NOMO-1 treated with dmso at 0.1 percent for 144 hours (cell line): ENCODE measurements around the gene ADGRD1.
"Not testable (repeated sequence)": the region's sequence is repeated elsewhere in the genome, so short reads cannot be mapped to it uniquely, and the experiment has no call there.

Source experiments
- DNase-seq: peaks from one replicate; lab custom pipeline; 2025; ENCODE audit not compliant: unreplicated experiment; lab: John Stamatoyannopoulos, UW

The ADGRD1 gene

DNA sequence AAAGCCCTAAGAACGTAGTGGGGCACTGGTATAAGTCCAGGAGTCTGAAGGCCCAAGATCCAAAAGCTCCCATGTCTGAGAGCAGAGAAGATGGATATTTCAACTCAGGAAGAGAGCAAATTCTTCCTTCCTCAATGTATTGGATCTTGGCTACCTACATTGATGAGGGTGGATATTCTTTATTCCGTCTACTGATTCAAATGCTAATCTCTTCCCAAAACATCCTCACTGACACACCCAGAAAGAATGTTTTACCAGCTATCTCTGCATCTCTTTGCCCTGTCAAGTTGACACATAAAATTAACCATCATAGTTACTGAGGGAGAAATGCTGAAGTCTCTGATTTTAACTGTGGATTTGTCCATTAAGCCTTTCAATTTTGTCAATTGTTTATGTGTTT is 16.6 kb upstream of the ADGRD1 start:
- no peak for DNase-seq

DNA sequence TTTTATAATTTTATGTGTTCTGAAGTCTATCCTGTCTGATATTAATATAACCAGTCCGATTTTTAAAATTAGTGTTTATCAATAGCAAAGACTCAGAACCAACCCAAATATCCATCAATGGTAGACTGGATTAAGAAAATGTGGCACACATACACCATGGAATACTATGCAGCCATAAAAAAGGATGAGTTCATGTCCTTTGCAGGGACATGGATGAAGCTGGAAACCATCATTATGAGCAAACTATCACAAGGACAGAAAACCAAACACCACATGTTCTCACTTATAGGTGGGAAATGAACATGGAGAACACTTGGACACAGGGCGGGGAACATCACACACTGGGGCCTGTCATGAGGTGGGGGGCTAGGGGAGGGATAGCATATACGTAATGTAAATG is 16.2 kb upstream of the ADGRD1 start:
- DNase-seq = not testable (repeated sequence)

DNA sequence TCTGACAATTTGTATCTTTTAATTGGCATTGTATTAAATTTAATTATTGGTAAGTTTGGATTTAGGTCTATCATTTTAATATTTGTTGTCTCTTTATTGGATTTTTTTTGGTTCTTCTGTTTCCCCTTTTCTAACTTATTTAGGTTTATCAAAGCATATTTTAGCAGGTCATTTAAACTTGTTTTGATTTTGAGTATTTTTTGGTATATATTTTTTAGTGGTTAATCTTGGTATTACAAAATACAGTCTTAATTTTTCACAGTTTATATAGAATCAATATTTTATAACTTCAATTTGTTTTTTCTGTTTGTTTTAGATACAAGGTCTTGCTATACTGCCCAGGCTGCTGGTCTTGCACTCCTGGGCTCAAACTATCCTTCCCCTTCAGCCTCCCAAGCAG is 15.5 kb upstream of the ADGRD1 start:
- no peak for DNase-seq

DNA sequence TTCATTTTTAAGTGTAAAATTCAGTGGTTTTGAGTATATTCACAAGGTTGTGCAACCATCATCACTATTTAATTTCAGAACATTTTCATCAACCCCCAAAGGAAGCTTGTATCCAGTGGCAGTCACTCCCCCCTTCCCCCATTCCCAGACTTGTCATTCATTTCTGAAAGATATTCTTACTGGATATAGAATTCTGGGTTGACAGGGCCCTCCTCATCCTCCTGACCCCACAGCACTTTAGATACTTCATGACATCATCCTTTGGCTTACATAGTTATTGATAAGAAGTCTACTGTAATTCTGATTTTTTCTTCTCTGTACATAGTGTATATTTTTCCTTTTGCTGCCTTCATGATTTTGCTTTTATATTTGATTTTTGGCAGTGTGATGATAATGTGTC is 8.8 kb upstream of the ADGRD1 start:
- DNase-seq = no peak

DNA sequence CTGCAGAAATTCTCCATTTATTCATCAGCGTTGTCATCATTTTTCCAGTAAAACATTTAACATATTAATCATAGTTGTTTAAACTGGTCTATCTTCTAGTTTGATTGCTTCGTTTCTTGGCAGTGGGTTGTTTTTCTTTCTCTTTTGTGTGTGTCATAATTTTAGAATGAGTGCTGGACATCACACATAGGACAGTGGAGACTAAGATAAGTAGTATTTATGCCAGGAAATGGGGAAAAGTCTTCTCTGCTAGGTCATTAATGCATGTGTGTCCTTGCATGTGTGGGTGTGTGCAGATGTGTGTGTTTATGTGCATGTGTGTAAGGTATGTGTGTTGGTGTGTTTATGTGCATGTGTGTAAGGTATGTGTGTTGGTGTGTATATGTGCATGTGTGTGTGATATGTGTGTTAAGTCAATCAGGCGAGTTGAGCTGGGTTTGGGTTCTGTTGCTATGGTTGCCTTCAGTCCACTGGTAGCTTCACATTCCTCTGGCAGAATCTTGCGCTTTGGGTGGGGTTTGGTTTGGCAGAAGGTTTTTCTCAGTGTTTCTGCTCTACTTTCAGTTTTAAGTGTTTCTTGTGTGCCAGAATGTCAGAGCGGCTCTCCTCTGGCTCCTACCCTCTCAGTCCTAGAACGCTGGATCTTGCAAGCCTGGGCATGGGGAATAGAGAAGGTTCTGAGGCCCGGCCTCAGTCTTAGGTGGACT is 7.8 kb upstream of the ADGRD1 start:
- DNase-seq = no peak

DNA sequence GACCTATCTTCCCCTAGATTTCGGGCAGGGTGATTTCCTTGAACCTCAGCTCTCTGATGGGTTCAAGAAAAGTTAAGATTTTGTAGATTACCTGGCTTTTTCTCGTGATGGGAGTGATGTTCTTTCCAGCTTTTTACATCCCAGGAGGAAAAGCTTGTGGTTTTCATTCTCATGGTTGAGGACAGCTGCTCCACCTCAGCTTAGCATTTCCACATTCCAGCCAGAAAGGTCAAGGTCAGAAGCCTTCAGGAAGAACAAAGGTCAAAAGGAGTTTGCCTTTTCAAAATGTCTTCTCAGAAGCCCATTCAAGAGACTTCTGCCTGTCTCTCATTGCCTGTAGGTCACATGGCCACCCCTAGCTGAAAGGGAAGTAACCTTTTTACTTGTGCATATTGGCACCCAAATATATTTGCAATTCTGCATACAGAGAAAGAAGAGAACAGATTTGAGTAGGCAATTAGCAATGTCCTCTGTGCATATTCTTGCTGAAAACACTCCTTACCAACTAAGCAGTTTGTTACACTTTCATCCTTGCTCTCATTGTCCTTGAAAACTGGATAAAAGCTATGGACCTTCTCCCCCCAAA is 6.6 kb upstream of the ADGRD1 start:
- DNase-seq = no peak

DNA sequence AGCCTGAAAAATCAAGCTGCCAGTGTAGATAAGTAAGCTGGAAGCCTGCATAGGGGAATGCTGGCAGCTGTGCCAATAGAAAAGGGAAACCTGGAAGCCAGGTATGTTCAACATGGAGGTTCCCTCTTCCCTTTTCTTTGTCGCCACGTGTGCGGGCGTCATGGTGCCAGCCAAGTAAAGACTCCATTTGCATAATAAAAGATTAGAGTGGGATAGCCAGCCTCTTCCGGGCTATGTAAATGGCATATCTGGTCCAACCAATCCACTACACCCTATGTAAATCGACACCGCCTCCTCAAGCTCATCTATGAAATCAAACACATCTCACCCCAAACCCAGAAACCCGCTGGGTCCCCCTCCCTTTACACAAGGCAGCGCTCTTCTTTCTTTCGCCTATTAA is 5.6 kb upstream of the ADGRD1 start:
- DNase-seq = no peak

DNA sequence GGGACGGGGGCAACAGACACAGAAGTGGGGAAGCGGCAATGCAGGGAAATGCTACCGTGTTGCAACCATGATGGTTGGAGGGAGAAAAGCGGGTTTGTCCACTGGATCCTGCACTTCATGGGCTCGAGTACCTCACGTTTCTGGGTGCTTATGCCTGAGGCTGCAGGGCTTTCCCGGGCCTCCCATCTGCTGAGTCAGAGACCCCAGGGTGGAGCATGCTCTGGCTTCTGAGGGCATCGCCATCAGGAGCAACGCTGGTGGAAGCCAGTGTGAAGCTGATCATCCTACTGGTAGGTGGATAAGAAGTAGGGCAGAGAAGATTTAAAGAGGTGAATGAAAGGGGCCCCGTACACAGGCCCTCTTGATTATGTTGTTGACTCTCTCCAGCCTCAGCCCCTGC is 5.0 kb upstream of the ADGRD1 start:
- no peak for DNase-seq

DNA sequence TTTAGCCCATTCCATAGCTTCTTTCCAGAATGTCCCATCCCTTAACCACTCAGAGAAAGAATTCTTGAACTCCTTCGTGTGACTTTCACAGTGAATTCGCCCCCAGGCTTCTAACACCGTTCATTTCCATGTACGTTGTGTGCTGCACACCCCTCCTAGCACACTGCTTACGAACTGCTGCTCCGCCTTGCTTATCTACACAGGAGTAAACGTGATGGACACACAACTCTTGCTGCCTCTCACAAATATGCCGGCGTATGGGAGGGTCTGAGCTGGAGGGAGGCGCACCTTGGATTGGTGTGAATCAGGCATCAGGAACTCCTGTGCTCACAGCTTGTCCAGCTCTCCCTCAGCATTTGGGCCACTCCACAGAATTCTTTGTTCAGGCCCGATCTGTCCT is 3.9 kb upstream of the ADGRD1 start:
- DNase-seq = no peak

DNA sequence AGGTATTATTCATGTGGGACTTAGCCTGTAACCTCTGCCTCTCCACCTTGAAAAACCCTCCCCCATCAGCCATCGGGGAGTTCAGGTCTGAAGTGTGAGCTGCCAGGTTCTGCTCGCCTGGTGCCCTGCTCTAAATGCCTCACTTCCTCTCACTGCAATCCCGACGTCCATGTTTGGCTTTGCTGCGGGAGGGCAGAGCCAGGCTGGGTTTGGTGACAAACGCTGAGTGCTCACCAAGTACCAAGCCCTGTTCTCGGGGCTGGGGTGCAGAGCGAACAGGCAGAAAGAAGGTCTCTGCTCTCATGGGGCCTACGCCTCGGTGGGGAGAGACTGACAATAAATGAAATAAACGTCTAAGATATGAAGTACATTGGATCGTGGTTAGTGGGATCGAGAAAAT is 2.1 kb upstream of the ADGRD1 start:
- DNase-seq = no peak

DNA sequence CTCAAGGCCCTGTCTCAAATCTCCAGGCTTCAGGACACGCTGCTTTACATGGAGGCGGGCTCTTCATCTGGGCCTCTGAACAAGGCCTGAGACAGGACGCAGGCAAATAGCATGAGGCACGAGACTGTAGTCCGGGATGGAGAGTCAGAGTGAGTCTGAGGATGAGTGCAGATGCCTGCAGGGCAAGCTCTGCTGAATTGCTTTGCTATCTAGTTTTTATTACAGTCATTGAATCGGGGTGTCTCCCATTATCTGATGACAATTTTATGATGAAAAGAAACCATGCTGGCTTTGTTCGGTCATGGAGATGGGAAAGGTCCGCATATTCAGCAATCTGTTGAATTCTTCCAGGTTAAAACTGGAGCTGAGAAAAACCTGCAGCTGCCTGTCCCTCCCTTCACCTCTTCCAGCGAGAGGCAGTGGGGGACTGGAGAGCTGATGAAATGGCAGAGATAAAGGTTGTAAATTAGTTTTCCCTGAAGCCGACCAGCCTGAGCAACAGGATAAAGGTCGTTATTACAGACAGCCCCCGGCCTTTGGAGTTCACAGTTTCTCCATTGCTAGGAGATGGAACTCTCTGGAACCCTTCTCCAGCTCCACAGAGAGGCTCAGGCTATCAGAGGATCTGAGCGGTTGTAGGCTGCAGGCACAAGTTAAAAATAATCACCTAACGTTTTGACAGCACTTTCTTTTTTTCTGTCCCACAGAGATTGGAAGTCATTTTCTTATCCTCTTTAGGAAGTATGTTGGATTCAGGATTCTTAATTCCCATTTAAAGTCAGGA is 1.3 kb upstream of the ADGRD1 start:
- DNase-seq = no peak

DNA sequence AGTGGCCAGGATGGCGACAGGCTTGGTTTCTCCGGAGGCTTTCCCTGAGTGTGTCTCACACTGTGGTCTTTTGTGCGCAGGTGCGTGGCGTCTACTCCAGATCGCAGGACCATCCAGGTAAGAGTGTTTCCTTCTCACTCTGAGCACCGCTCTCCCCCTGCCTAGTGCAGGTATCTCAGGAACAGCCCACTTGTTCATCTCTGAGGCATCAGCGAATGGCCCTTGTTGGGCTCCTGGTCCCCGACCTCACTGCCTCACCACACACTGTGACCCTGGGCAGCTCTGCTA is 781 bp downstream of the ADGRD1 start:
- DNase-seq = no peak

DNA sequence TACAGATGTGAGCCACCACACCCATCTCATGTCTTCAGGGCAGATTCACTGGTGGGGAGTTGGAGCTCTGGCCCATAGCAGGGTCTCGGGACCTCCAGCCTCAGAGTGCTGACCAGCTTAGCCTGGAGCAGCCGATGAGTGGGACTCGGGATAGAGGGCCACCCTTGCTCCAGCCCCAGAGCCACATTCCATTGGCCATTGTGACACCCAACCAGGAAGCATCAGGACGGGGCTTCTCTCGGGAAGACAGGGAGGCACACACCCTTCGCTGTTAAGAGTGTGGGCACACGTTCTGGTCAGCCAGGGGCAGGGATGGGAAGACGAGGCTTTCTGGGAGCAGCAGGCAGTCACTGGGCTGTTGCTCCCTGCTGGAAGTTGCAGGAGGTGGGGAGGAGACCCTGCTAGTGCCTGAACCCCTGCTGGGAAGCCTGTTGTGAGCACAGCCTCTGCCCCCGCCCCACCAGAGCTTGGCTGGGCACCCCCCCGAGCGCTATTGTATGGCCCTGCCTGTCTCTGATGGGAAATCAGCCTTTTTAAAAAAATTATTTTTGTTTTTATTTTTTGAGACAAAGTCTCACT is 1.6 kb downstream of the ADGRD1 start:
- no peak for DNase-seq

DNA sequence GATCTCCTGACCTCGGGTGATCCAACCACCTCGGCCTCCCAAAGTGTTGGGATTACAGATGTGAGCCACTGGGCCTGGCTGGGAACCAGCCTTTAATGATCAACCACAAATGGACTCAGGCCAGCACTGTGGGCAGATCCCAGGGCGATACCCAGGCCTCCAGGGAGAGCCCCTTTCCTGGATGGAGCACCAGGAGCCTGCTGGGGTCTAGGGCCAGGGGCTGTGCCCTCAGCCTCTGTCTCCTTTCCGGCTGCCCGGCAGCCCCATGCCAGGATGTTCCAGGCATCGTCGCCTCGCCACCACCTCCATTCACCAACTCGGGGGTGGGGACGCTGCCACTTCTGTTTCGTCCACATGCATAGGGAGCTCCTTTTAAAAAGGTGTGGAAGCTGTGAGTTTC is 2.3 kb downstream of the ADGRD1 start:
- DNase-seq = no peak

DNA sequence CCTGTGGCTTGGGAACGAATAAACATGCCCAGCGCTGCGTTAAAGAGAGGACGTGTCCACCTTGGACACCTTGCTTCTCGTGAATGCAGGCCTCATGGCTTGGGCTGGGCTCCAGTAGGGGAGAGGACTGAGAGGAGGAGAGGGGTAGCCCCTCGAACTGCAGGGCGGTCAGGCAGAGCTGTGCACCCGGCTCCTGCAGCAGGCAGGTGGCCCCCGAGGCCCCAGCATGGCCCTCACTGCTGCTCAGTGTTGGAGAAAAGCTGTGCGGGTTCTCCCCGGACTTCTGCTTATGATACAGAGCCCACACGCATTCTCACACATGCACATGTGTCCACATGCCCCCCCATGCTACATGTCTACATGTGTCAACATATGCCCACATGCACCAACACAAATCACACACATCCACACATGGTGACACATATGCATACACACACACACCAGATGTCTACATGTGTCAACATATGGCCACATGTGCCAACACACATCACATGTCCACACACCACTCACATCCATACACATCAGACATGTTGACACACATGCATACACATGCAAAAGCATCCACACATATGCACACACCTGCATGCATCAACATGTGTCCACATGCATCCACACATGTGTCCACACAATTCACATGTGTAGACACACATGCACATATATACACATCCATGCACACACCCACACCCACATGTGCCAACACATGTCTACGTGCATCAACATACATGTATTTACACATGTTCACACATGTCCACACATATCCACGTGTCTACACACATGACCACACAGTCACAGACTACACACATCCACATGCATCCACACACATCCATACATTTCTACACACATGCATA is 3.0 kb downstream of the ADGRD1 start:
- no peak for DNase-seq

DNA sequence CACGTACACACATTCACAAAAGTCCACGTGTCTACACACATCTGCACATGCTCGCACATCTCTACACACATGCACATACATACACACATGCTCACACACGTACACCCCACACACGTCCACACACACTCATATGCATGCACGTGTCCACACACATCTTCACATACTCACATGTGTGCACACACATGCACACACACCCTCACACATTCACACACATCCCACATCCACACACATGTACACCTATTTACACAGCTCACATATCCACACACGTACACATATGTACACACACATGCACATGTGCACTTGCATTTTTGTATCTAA is 3.6 kb downstream of the ADGRD1 start:
- DNase-seq = no peak

DNA sequence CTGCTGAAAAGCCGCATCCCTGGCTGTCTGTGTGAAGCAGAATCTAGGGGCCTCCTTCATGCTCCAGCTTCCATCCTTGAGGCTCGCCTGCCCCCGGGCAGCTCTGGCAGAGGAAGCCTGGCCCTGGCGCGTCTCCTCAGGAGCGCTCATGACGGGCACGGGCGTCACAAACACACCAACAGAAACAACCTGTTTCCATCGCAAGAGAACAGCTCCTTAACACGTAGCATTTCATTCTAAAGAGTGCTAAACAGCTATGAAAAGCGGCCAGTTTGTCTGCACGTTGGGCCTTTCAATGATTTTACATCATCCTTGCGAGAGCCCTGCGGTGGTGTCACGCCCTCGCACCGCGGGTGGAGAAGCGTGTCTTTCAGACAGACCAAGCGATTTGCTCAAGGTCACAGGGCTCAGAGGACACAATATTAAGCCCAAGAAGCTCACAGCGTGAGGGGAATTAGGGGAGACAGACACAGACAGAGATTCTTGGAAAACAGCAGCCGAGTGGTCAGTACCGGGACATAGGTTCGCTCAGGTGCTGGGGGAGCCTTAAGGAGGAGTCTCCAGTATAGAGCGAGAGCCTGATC is 4.9 kb downstream of the ADGRD1 start:
- no peak for DNase-seq

DNA sequence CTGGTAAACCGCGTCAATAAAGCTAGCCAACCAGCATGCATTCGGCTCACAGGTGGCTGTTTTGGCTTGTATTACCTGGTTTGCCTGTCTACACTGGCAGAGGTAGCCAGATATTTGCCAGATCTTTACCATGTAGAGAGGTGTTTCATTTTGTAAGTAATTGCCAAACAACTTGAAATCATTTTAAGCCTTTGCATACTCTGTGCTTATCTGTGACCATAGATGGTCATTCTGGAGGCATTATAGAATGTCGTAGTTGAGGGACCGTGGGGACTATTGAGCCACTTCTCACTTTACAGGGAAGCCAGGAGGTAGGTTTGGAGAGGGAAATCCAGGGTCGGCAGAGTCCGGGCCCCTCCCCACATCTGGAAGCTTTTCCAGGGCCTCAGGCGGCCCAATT is 5.9 kb downstream of the ADGRD1 start:
- no peak for DNase-seq

DNA sequence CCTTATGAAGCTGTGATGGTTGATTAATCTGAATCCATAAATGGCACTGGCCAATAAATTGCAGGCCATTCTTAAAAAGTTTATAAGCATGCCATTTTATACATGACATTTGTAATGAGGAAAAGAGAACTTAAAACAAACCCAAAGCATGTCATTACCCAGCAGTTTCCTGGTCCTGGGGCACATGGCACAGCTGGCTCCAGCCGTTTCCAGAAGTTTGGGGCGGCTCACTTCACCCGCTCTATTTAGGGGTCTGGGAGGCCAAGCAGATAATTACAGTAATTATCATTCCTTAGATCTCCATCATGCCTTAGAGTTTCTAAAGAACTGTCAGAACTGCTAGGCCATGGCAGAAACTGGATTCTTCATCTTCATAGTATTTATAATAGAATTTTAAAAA is 6.4 kb downstream of the ADGRD1 start:
- no peak for DNase-seq

DNA sequence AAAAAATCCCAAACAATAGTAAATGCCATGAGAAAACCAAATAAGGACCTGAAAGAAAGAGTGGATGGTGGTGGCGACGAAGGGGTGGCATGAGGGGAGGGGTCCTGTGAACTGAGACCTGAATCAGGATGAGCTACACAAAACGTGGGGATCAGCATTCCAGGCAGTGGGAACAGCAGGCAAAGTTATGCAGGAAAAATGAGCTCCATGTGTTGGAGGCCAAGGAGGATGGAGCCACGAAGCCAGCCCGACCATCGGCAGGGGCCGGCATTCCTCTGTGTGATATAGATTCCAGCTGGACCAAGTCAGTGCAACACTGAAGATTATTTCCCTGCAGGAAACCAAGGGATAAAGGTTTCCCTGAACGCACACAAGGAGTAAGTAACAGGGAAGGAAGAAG is 7.1 kb downstream of the ADGRD1 start:
- no peak for DNase-seq

DNA sequence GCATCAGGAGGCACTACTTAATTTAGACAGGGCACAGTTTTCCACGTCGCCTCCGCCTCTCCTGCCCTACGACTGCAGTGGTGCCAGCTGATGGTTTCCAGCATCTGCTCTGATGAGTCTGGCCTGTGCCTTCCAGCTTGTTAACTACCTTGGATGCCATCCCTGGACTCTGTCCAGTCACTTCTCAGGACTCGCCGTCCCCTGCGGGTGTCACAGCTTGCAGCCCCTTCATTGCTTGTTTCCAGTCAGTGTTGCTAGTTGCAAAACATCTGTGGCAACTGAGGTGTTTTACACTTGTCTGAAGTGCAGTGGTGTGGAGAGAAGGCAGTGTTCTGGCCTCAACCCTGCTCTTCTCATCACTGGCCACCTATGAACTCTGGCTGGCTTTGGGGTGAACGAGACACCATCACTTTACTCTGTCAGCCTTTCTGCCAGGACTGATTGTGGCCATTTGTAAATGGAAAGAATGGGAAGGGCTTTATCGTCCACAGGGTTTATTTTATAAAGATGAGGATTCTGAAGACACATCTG is 8.3 kb downstream of the ADGRD1 start:
- no peak for DNase-seq
